ENCODE measurements around the gene ADAMTSL2. TPM values are rescaled to one million over a fixed set of nuclear protein-coding genes. Genes with fewer than 3 reads are reported as not detected.

ADAMTSL2 gene
- total and polyA plus RNA-seq, 2 of the 13 experiments (the other 11 are each of a cell fraction or from before 2014, with no cell fraction given), result 1.9 to 3.8 TPM

GRCh38 chr9:133485531-133486260 is 48.8 kb upstream of the ADAMTSL2 start (continued):
- TF ChIP-seq ZNF598 (CRISPR knock-in tag; IDR thresholded peaks at IDR 0.05; ENCODE audit: borderline replicate concordance) (peak; percentile 93; the same call in 1 of the 2 replicates), HNRNPH1 (optimal IDR thresholded peaks at IDR 0.05; ENCODE audit: low read depth, low read length) (no peak), HNRNPK (IDR thresholded peaks at IDR 0.05; ENCODE audit: low read depth, low read length, poor library complexity, severe bottlenecking) (no peak), TEAD3 (CRISPR knock-in tag; optimal IDR thresholded peaks at IDR 0.05; ENCODE audit: borderline replicate concordance) (no peak), RFXAP (CRISPR knock-in tag; IDR thresholded peaks at IDR 0.05; ENCODE audit: borderline replicate concordance) (no peak), MIXL1 (CRISPR knock-in tag; IDR thresholded peaks at IDR 0.05) (no peak), SP5 (CRISPR knock-in tag; IDR thresholded peaks at IDR 0.05; ENCODE audit: borderline replicate concordance, low read depth) (no peak), DZIP1 (CRISPR knock-in tag; IDR thresholded peaks at IDR 0.05) (no peak), HOXA5 (CRISPR knock-in tag; IDR thresholded peaks at IDR 0.05) (no peak), ZNF781 (CRISPR knock-in tag; IDR thresholded peaks at IDR 0.05; ENCODE audit: borderline replicate concordance, not compliant biosample characterization) (peak; percentile 24), ZBTB34 (CRISPR knock-in tag; IDR thresholded peaks at IDR 0.05) (no peak), ZNF775 (CRISPR knock-in tag; IDR thresholded peaks at IDR 0.05; ENCODE audit: borderline replicate concordance) (no peak), BCLAF1 (IDR thresholded peaks at IDR 0.05) (no peak), ZNF839 (CRISPR knock-in tag; IDR thresholded peaks at IDR 0.05; ENCODE audit: borderline replicate concordance) (no peak), PRMT3 (CRISPR knock-in tag; IDR thresholded peaks at IDR 0.05; ENCODE audit: borderline replicate concordance, low read depth) (no peak), ZNF24 (IDR thresholded peaks at IDR 0.05) (no peak), STAG1 (CRISPR knock-in tag; IDR thresholded peaks at IDR 0.05) (no peak), PHF21A (CRISPR knock-in tag; IDR thresholded peaks at IDR 0.05) (peak; percentile 73; the same call in 1 of the 2 replicates), NONO (IDR thresholded peaks at IDR 0.05) (no peak), NONO (CRISPR knock-in tag; conservative IDR thresholded peaks at IDR 0.05) (no peak), RXRA (CRISPR knock-in tag; IDR thresholded peaks at IDR 0.05) (peak; percentile 32; the same call in 1 of the 2 replicates), ZNF3 (CRISPR knock-in tag; IDR thresholded peaks at IDR 0.05) (no peak), TOPORS (CRISPR knock-in tag; IDR thresholded peaks at IDR 0.05) (no peak)
